ENCODE results near the gene VWC2. TPM values are rescaled to one million over a fixed set of nuclear protein-coding genes. Genes with fewer than 3 reads are reported as not detected.

Gene VWC2
- total and polyA plus RNA-seq, 10 of the 15 experiments (the other 5 are each of a cell fraction or from before 2014, with no cell fraction given): 0.01 to 0.06 (median 0.03) TPM; not detected in 7

- TF ChIP-seq ZNF592 (IDR thresholded peaks at IDR 0.05): no peak
Observed at GRCh38 chr7:49772916-49773217, 571 bp upstream of the VWC2 start (continued).

GRCh38 chr7:49773936-49774458, 559 bp downstream of the VWC2 start:
- 12% methylated on average over 54 of the region's 56 CpGs for WGBS (ENCODE audit: insufficient coverage, insufficient replicate concordance, low lambda C conversion rate, missing lambda C conversion rate)
- FAIRE-seq: no peak
- DNase-seq (ENCODE audit: low read depth, low spot score): no peak
- in situ Hi-C loops (cut with MboI): loop anchor here (25.0 kb wide), 1 partner anchor 1837 kb away; the partner anchor contains the start of gene PKD1L1
- ChIA-PET CTCF (no interaction called here), POLR2A (no interaction called here), RAD21 (ENCODE audit: unreplicated experiment) (no interaction called here), SMC1A (ENCODE audit: uncharacterized antibody, unreplicated experiment) (no interaction called here)
- intact Hi-C loops (cut with micrococcal nuclease; ENCODE audit: unreplicated experiment): no loop called here
- Histone ChIP-seq H3K4me2 (ENCODE audit: control insufficient read depth, insufficient read depth) (peak overlapping the region; percentile 25; the same call in 1 of the 2 replicates), H3K79me2 (ENCODE audit: control insufficient read depth, insufficient read depth, low read length) (no peaks in the 10 kb centered on the region), H3K27me3 (replicated peaks in 1 of 2; ENCODE audit: control insufficient read depth in 2 of 2, insufficient read depth in 2 of 2, low read length in 1 of 2) (peaks cover 13 to 33% of the 10 kb centered on the region in 2 experiments), H3K4me3 (no peak overlapping the region), H3K9me3 (replicated peaks; ENCODE audit: control insufficient read depth, insufficient read depth, low read length) (no peaks in the 10 kb centered on the region; the same call in 2 of the 3 replicates), H4K20me1 (ENCODE audit: control insufficient read depth, insufficient read depth) (no peaks in the 10 kb centered on the region), H2AFZ (ENCODE audit: control insufficient read depth, low read depth, low read length) (no peak overlapping the region), H3K9ac (ENCODE audit: control insufficient read depth, insufficient read depth, low read length) (no peak overlapping the region), H3K4me1 (ENCODE audit: control insufficient read depth, insufficient read depth, low read length) (peaks cover 19% of the 10 kb centered on the region), H3K27ac (ENCODE audit: control insufficient read depth, insufficient read depth) (no peak overlapping the region), H3K36me3 (ENCODE audit: control insufficient read depth in 2 of 2, insufficient read depth in 2 of 2, low read length in 1 of 2) (no peaks in the 10 kb centered on the region)
- BruUV-seq (replicated peaks): no TSS peak
- no peak for ATAC-seq
- no peak for TF ChIP-seq MXI1 (IDR thresholded peaks at IDR 0.05; ENCODE audit: low read depth, low read length)
- TF ChIP-seq STAT3 (IDR thresholded peaks at IDR 0.05; ENCODE audit: low read depth, low read length): no peak
- TF ChIP-seq PKNOX1 (IDR thresholded peaks at IDR 0.05): no peak
- no peak for TF ChIP-seq MAX (IDR thresholded peaks at IDR 0.05; ENCODE audit: low read depth, low read length)
- TF ChIP-seq HDAC6 (IDR thresholded peaks at IDR 0.05; ENCODE audit: unreplicated experiment): peak; percentile 78
- TF ChIP-seq SUZ12 (IDR thresholded peaks at IDR 0.05; ENCODE audit: unreplicated experiment): peak; percentile 85
